WERI-Rb-1 (cell line): ENCODE data around the gene RALGPS1.

ENCODE experiments used
- DNase-seq: peaks from one replicate; pipeline ENCODE4 v3.0.0-alpha.2; 2020
- H3K27ac ChIP-seq: fragments of 250-450 bp; sonication (Bioruptor Pico); 2 replicates; pipeline ENCODE4 v1.5.1; 2020; ENCODE audit warnings: mild to moderate bottlenecking, moderate library complexity
- H3K27me3 ChIP-seq: fragments of 250-450 bp; sonication (Bioruptor Pico); 2 replicates; pipeline ENCODE4 v1.5.1; 2021; ENCODE audit warnings: mild to moderate bottlenecking, low read depth, moderate library complexity; ENCODE audit not compliant: insufficient read depth, severe bottlenecking
- H3K36me3 ChIP-seq: fragments of 250-450 bp; sonication (Bioruptor Pico); 2 replicates; pipeline ENCODE4 v1.5.1; 2020; ENCODE audit warnings: mild to moderate bottlenecking, moderate library complexity
- H3K4me3 ChIP-seq: 2 replicates; pipeline ENCODE4 v1.5.1; 2011; ENCODE audit warnings: low read depth, mild to moderate bottlenecking, control low read depth, low read length
- H3K9me3 ChIP-seq: fragments of 250-450 bp; sonication (Bioruptor Pico); 2 replicates; pipeline ENCODE4 v1.5.1; 2021; ENCODE audit warnings: mild to moderate bottlenecking, moderate library complexity; ENCODE audit not compliant: severe bottlenecking
- TF ChIP-seq, protein P1 (sequence below): IDR thresholded peaks from 2 replicates; pipeline ENCODE4 v1.5.1; 2011; ENCODE audit warnings: low read depth, mild to moderate bottlenecking, control low read depth, inconsistent platforms, low read length

The RALGPS1 gene

GRCh38 chr9:126980231-126980630, 65.6 kb downstream of the RALGPS1 start:
- no peak for DNase-seq

DNA sequence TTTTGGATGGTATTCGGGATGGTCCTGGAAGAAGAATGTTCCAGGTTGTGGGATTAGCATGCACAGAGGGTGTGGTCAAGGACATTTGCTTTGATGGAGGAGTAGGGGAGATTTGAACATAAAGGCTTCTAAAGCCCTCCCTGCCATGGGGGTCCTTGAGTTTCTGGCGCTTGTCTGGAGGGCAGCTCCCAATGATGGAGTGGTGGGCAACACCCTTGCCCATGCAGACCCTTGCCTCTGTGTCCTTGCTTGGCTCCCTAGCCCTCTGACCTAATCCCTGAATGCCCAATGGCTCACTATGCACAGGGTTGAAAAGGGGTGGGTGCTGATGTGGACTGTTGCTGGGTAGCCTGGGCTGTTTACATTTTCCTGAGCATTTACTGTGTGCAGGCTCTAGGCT, 66.6 kb downstream of the RALGPS1 start:
- Histone ChIP-seq H3K27me3 (no peaks in the 10 kb centered on the region), H3K9me3 (peaks cover 5% of the 10 kb centered on the region), H3K36me3 (no peaks in the 10 kb centered on the region; the same call in 1 of the 2 replicates), H3K4me3 (no peak overlapping the region), H3K27ac (no peak overlapping the region)
- no peak for DNase-seq
- TF ChIP-seq, protein P1, sequence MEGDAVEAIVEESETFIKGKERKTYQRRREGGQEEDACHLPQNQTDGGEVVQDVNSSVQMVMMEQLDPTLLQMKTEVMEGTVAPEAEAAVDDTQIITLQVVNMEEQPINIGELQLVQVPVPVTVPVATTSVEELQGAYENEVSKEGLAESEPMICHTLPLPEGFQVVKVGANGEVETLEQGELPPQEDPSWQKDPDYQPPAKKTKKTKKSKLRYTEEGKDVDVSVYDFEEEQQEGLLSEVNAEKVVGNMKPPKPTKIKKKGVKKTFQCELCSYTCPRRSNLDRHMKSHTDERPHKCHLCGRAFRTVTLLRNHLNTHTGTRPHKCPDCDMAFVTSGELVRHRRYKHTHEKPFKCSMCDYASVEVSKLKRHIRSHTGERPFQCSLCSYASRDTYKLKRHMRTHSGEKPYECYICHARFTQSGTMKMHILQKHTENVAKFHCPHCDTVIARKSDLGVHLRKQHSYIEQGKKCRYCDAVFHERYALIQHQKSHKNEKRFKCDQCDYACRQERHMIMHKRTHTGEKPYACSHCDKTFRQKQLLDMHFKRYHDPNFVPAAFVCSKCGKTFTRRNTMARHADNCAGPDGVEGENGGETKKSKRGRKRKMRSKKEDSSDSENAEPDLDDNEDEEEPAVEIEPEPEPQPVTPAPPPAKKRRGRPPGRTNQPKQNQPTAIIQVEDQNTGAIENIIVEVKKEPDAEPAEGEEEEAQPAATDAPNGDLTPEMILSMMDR, result no peak

More at GRCh38 chr9:126980231-126980630, 65.6 kb downstream of the RALGPS1 start:
- Histone ChIP-seq H3K36me3 (no peaks in the 10 kb centered on the region), H3K4me3 (no peak overlapping the region), H3K27me3 (no peaks in the 10 kb centered on the region), H3K9me3 (peaks cover 5% of the 10 kb centered on the region), H3K27ac (no peak overlapping the region)
- TF ChIP-seq, protein P1, result no peak

GRCh38 chr9:126982215-126983002, 67.8 kb downstream of the RALGPS1 start:
- peaks cover 5% of the 10 kb centered on the region for H3K9me3 ChIP-seq
- TF ChIP-seq, protein P1, result no peak
- no peak overlapping the region for H3K4me3 ChIP-seq
- no peaks in the 10 kb centered on the region for H3K27me3 ChIP-seq
- no peaks in the 10 kb centered on the region; the same call in 1 of the 2 replicates for H3K36me3 ChIP-seq
- DNase-seq, result no peak
- no peak overlapping the region for H3K27ac ChIP-seq

DNA sequence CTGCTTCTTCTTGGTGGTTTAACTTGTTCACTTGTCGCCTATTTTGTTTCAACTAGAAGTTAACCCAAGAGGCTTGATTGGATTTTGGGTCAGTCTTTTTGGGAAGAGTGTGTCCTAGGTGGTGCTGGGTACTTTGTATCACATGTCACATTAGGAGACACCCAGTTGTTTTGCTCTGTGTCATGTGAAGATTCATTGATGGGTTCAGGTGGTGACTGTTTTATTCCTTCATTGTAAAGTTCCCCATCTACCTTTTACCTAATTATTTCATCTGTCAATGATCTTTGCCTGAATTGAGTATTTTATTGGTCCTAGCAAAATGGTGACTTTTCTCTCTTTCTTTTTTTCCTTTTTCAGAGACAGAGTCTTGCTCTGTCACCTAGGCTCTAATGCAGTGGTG, 69.2 kb downstream of the RALGPS1 start:
- TF ChIP-seq, protein P1, result no peak
- H3K9me3 ChIP-seq, result peaks cover 5% of the 10 kb centered on the region
- H3K27me3 ChIP-seq, result no peaks in the 10 kb centered on the region
- no peak overlapping the region for H3K27ac ChIP-seq
- no peaks in the 10 kb centered on the region; the same call in 1 of the 2 replicates for H3K36me3 ChIP-seq
- no peak for DNase-seq
- H3K4me3 ChIP-seq, result no peak overlapping the region

- Histone ChIP-seq H3K27ac (no peak overlapping the region), H3K4me3 (no peak overlapping the region), H3K9me3 (peaks cover 5% of the 10 kb centered on the region), H3K27me3 (no peaks in the 10 kb centered on the region), H3K36me3 (no peaks in the 10 kb centered on the region; the same call in 1 of the 2 replicates)
- DNase-seq, result no peak
- TF ChIP-seq, protein P1, result no peak
Observed at GRCh38 chr9:126984969-126985368, 70.4 kb downstream of the RALGPS1 start.
